BE2C (cell line): Measurements from ENCODE around the gene RGS6.

ENCODE experiments used
- DNase-seq: peaks from one replicate; pipeline ENCODE4 v3.0.0-alpha.2; 2020
- H3K27me3 ChIP-seq: fragments of 250-450 bp; sonication (Bioruptor Pico); 2 replicates; pipeline ENCODE4 v1.5.1; 2020; ENCODE audit warnings: mild to moderate bottlenecking
- H3K36me3 ChIP-seq: fragments of 250-450 bp; sonication (Bioruptor Pico); 2 replicates; pipeline ENCODE4 v1.5.1; 2020; ENCODE audit warnings: mild to moderate bottlenecking
- H3K4me1 ChIP-seq: fragments of 250-450 bp; sonication (Bioruptor Pico); 2 replicates; pipeline ENCODE4 v1.5.1; 2020
- H3K4me3 ChIP-seq: 2 replicates; pipeline ENCODE4 v1.5.1; 2011; ENCODE audit warnings: low read depth, low read length
- H3K9me3 ChIP-seq: fragments of 250-450 bp; sonication (Bioruptor Pico); 2 replicates; pipeline ENCODE4 v1.5.1; 2020
- TF ChIP-seq, protein P1 (sequence below): IDR thresholded peaks from 2 replicates; pipeline ENCODE4 v1.5.1; 2012; ENCODE audit warnings: mild to moderate bottlenecking, low read depth, low read length

The RGS6 gene

GRCh38 chr14:72000907-72001306 is 68.7 kb downstream of the RGS6 start:
- H3K4me3 ChIP-seq = no peak overlapping the region
- H3K27me3 ChIP-seq = no peaks in the 10 kb centered on the region
- TF ChIP-seq, protein P1, sequence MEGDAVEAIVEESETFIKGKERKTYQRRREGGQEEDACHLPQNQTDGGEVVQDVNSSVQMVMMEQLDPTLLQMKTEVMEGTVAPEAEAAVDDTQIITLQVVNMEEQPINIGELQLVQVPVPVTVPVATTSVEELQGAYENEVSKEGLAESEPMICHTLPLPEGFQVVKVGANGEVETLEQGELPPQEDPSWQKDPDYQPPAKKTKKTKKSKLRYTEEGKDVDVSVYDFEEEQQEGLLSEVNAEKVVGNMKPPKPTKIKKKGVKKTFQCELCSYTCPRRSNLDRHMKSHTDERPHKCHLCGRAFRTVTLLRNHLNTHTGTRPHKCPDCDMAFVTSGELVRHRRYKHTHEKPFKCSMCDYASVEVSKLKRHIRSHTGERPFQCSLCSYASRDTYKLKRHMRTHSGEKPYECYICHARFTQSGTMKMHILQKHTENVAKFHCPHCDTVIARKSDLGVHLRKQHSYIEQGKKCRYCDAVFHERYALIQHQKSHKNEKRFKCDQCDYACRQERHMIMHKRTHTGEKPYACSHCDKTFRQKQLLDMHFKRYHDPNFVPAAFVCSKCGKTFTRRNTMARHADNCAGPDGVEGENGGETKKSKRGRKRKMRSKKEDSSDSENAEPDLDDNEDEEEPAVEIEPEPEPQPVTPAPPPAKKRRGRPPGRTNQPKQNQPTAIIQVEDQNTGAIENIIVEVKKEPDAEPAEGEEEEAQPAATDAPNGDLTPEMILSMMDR = no peak
- no peaks in the 10 kb centered on the region for H3K4me1 ChIP-seq
- no peaks in the 10 kb centered on the region for H3K36me3 ChIP-seq
- no peaks in the 10 kb centered on the region for H3K9me3 ChIP-seq
- DNase-seq = no peak

DNA sequence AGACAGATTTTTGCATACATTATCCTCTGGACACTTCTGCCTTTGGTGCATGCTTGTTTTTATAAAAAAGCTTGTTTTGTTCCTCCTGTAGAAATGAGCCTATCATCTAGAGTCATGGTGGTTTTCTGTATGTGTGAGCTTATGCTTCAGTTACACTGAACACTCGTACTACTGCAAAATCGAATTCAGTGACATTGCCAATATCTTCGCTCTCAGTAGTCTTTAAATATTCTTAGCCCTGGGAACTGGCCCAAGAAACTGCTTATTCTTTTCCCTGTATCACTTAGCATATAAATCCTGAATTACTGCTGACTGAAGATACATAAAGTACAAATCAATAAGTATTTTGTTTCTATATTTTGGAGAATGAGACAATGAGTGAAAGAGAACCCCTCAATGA is 70.5 kb downstream of the RGS6 start:
- TF ChIP-seq, protein P1 = no peak
- Histone ChIP-seq H3K4me3 (no peak overlapping the region), H3K36me3 (no peaks in the 10 kb centered on the region), H3K4me1 (no peaks in the 10 kb centered on the region), H3K9me3 (no peaks in the 10 kb centered on the region), H3K27me3 (no peaks in the 10 kb centered on the region)
- DNase-seq = no peak

DNA sequence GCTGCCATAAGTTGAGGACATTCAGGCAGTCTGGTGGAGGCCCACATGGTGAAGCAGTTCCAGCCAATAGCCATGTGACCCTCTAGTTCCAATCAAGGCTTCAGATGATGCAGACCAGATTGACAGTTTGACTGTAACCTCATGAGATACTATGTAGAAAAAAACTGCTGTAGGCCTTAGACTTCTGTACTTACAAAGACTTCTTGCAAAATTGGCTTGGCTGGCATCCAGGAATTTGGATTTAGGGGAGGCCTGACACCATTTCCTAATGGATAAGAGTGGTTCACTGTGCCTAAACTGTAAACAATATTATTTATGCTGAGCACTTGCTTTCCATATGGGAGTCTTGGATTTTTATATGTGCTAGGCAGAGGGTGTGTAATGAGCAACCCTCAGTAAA is 76.4 kb downstream of the RGS6 start:
- TF ChIP-seq, protein P1 = no peak
- no peaks in the 10 kb centered on the region; the same call in 1 of the 2 replicates for H3K27me3 ChIP-seq
- H3K4me3 ChIP-seq = no peak overlapping the region
- H3K9me3 ChIP-seq = no peaks in the 10 kb centered on the region
- no peaks in the 10 kb centered on the region for H3K36me3 ChIP-seq
- no peak for DNase-seq
- H3K4me1 ChIP-seq = no peaks in the 10 kb centered on the region

- H3K4me1 ChIP-seq = no peaks in the 10 kb centered on the region
- no peaks in the 10 kb centered on the region; the same call in 1 of the 2 replicates for H3K27me3 ChIP-seq
- no peak overlapping the region for H3K4me3 ChIP-seq
- no peaks in the 10 kb centered on the region for H3K9me3 ChIP-seq
- DNase-seq = no peak
- TF ChIP-seq, protein P1 = no peak
- no peaks in the 10 kb centered on the region for H3K36me3 ChIP-seq
Observed at GRCh38 chr14:72010474-72010873, 78.2 kb downstream of the RGS6 start.

GRCh38 chr14:72013721-72014345 is 81.6 kb downstream of the RGS6 start:
- no peaks in the 10 kb centered on the region for H3K9me3 ChIP-seq
- TF ChIP-seq, protein P1 = no peak

GRCh38 chr14:72014486-72014885 is 82.3 kb downstream of the RGS6 start:
- H3K4me3 ChIP-seq = no peak overlapping the region
- H3K4me1 ChIP-seq = no peaks in the 10 kb centered on the region
- no peaks in the 10 kb centered on the region for H3K36me3 ChIP-seq
- no peak for DNase-seq
- no peaks in the 10 kb centered on the region for H3K9me3 ChIP-seq
- TF ChIP-seq, protein P1 = no peak
- H3K27me3 ChIP-seq = no peaks in the 10 kb centered on the region; the same call in 1 of the 2 replicates

More at GRCh38 chr14:72013721-72014345, 81.6 kb downstream of the RGS6 start:
- no peak for DNase-seq
- Histone ChIP-seq H3K36me3 (no peaks in the 10 kb centered on the region), H3K4me1 (no peaks in the 10 kb centered on the region), H3K27me3 (no peaks in the 10 kb centered on the region; the same call in 1 of the 2 replicates), H3K4me3 (no peak overlapping the region)
